WTC11 (cell line): Measurements from ENCODE around the gene SGMS1. TPM values are rescaled to one million over a fixed set of nuclear protein-coding genes. Genes with fewer than 3 reads are reported as not detected.

Source experiments
- ATAC-seq: fragments of 200-7000 bp; cut with Tn5 transposase; 2 replicates; pipeline ENCODE4 v1.10.0; 2021; ENCODE audit warnings: mild to moderate bottlenecking, moderate library complexity
- CTCF ChIA-PET: fragments of 300-600 bp; sonication (Branson Sonifier 250); formaldehyde crosslinking; loops from one replicate; lab custom pipeline; 2021; ENCODE audit warnings: antibody characterized with exemption; lab: Charles Lee
- POLR2A ChIA-PET: fragments of 350-600 bp; sonication (Branson Sonifier 250); formaldehyde crosslinking; loops from one replicate; lab custom pipeline; 2021; ENCODE audit warnings: antibody characterized with exemption; lab: Charles Lee
- DNase-seq: peaks from one replicate; pipeline ENCODE4 v3.0.0; 2021; ENCODE audit warnings: low spot score
- H3K27ac Mint-ChIP-seq: 2 replicates; pipeline ENCODE4 v1.8.0; 2021; ENCODE audit warnings: mixed read lengths
- H3K27me3 Mint-ChIP-seq: 2 replicates; pipeline ENCODE4 v1.8.0; 2021; ENCODE audit warnings: low read depth, mild to moderate bottlenecking, moderate library complexity, mixed read lengths
- H3K36me3 Mint-ChIP-seq: 2 replicates; pipeline ENCODE4 v1.8.0; 2021; ENCODE audit warnings: mixed read lengths
- H3K4me1 Mint-ChIP-seq: 2 replicates; pipeline ENCODE4 v1.8.0; 2022; ENCODE audit warnings: mixed read lengths
- H3K4me3 Mint-ChIP-seq: 2 replicates; pipeline ENCODE4 v1.8.0; 2021; ENCODE audit warnings: mild to moderate bottlenecking, moderate library complexity, mixed read lengths
- H3K9me3 Mint-ChIP-seq: 2 replicates; pipeline ENCODE4 v1.8.0; 2021; ENCODE audit warnings: mixed read lengths
- ATF1 ChIP-seq: sonication (generic); formaldehyde crosslinking; IDR thresholded peaks from 2 replicates; pipeline ENCODE4 v1.8.1; 2023; ENCODE audit warnings: mild to moderate bottlenecking, moderate library complexity, missing genetic modification reagents
- ATF3 ChIP-seq: sonication (generic); formaldehyde crosslinking; conservative IDR thresholded peaks from 2 replicates; pipeline ENCODE4 v1.8.1; 2022; ENCODE audit warnings: mild to moderate bottlenecking, missing genetic modification reagents
- CREB1 ChIP-seq: sonication (generic); formaldehyde crosslinking; IDR thresholded peaks from 2 replicates; pipeline ENCODE4 v1.8.0; 2023; ENCODE audit warnings: mild to moderate bottlenecking, missing genetic modification reagents
- FOXJ3 ChIP-seq: sonication (generic); formaldehyde crosslinking; IDR thresholded peaks from 2 replicates; pipeline ENCODE4 v1.9.0; 2021; ENCODE audit warnings: missing genetic modification reagents, mild to moderate bottlenecking, borderline replicate concordance
- IRF2 ChIP-seq: sonication (generic); formaldehyde crosslinking; IDR thresholded peaks from 2 replicates; pipeline ENCODE4 v1.8.0; 2022; ENCODE audit warnings: low read depth, missing genetic modification reagents, borderline replicate concordance
- MLX ChIP-seq: sonication (generic); formaldehyde crosslinking; IDR thresholded peaks from 2 replicates; pipeline ENCODE4 v1.8.1; 2023; ENCODE audit warnings: mild to moderate bottlenecking, missing genetic modification reagents, moderate library complexity
- NFYB ChIP-seq: sonication (generic); formaldehyde crosslinking; conservative IDR thresholded peaks from 2 replicates; pipeline ENCODE4 v1.8.0; 2022; ENCODE audit warnings: low read depth, missing genetic modification reagents
- NR2C2 ChIP-seq: sonication (generic); formaldehyde crosslinking; IDR thresholded peaks from 2 replicates; pipeline ENCODE4 v1.8.0; 2022; ENCODE audit warnings: mild to moderate bottlenecking, missing genetic modification reagents
- RELA ChIP-seq: sonication (generic); formaldehyde crosslinking; IDR thresholded peaks from 2 replicates; pipeline ENCODE4 v1.8.1; 2022; ENCODE audit warnings: missing genetic modification reagents, mild to moderate bottlenecking, borderline replicate concordance
- TEAD4 ChIP-seq: sonication (generic); formaldehyde crosslinking; IDR thresholded peaks from 2 replicates; pipeline ENCODE4 v1.8.0; 2022; ENCODE audit warnings: mild to moderate bottlenecking, missing genetic modification reagents
- TP53 ChIP-seq: sonication (generic); formaldehyde crosslinking; IDR thresholded peaks from 2 replicates; pipeline ENCODE4 v1.8.1; 2023; ENCODE audit warnings: mild to moderate bottlenecking, missing genetic modification reagents
- ZBTB43 ChIP-seq: sonication (generic); formaldehyde crosslinking; IDR thresholded peaks from 2 replicates; pipeline ENCODE4 v1.8.1; 2023; ENCODE audit warnings: mild to moderate bottlenecking, missing genetic modification reagents
- ZNF281 ChIP-seq: sonication (generic); formaldehyde crosslinking; IDR thresholded peaks from 2 replicates; pipeline ENCODE4 v1.8.0; 2023; ENCODE audit warnings: mild to moderate bottlenecking, missing genetic modification reagents
- ZNF425 ChIP-seq: fragments of 250-450 bp; sonication (Bioruptor Pico); conservative IDR thresholded peaks from 2 replicates; pipeline ENCODE4 v1.9.0; 2021; ENCODE audit warnings: mild to moderate bottlenecking
- ZNF532 ChIP-seq: fragments of 250-450 bp; sonication (Bioruptor Pico); IDR thresholded peaks from 2 replicates; pipeline ENCODE4 v1.9.0; 2021; ENCODE audit warnings: mild to moderate bottlenecking, borderline replicate concordance
- ZNF671 ChIP-seq: fragments of 250-450 bp; sonication (Bioruptor Pico); IDR thresholded peaks from 2 replicates; pipeline ENCODE4 v1.8.0; 2021; ENCODE audit warnings: mild to moderate bottlenecking
- total RNA-seq: library from RNA; stranded (reverse); gene quantifications from 3 replicates; pipeline ENCODE4 v1.2.3, GENCODE V29; 2021
- TF ChIP-seq, protein P1 (sequence below): fragments of 250-450 bp; sonication (Bioruptor Pico); IDR thresholded peaks from 2 replicates; pipeline ENCODE4 v2.1.2; 2022; ENCODE audit warnings: mild to moderate bottlenecking, moderate library complexity
- TF ChIP-seq, protein P2 (sequence below): sonication (generic); formaldehyde crosslinking; IDR thresholded peaks from 2 replicates; pipeline ENCODE4 v1.8.0; 2022; ENCODE audit warnings: mild to moderate bottlenecking, missing genetic modification reagents
- TF ChIP-seq, protein P3 (sequence below): sonication (generic); formaldehyde crosslinking; IDR thresholded peaks from 2 replicates; pipeline ENCODE4 v1.8.0; 2023; ENCODE audit warnings: missing genetic modification reagents

SGMS1 gene
- total RNA-seq, 1 experiment from 2014 or later: 13.2 TPM

DNA sequence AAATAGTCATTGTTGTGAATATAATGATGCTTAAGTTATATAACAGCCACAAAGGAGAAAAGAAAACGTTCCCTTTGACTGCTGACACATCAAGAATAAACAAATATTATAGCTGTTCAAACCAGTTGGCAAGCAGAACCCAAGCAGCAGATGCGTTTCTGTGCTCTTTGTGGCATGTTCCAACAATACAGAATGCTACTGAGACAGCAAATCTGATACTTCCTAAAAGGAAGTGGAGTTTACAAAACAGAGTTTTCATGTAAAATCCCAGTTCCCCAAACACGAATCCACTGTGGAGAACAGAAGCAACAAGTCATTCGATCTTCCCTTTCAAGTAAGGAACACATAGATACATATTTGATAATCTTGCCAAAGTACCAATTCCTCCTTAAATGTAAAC lies 201.5 kb downstream of the SGMS1 start (continued):
- TF ChIP-seq MLX (CRISPR knock-in tag): no peak
- TF ChIP-seq, protein P1, sequence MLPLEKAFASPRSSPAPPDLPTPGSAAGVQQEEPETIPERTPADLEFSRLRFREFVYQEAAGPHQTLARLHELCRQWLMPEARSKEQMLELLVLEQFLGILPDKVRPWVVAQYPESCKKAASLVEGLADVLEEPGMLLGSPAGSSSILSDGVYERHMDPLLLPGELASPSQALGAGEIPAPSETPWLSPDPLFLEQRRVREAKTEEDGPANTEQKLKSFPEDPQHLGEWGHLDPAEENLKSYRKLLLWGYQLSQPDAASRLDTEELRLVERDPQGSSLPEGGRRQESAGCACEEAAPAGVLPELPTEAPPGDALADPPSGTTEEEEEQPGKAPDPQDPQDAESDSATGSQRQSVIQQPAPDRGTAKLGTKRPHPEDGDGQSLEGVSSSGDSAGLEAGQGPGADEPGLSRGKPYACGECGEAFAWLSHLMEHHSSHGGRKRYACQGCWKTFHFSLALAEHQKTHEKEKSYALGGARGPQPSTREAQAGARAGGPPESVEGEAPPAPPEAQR (CRISPR knock-in tag): no peak
- TF ChIP-seq NR2C2 (CRISPR knock-in tag): no peak
- no peak for TF ChIP-seq TEAD4
- TF ChIP-seq ATF3 (CRISPR knock-in tag): no peak
- TF ChIP-seq NFYB (CRISPR knock-in tag): no peak
- no peak for TF ChIP-seq ZBTB43 (CRISPR knock-in tag)
- TF ChIP-seq ZNF671 (CRISPR knock-in tag): no peak
- TF ChIP-seq TP53 (CRISPR knock-in tag): no peak
- TF ChIP-seq ZNF425: no peak
- TF ChIP-seq, protein P2, sequence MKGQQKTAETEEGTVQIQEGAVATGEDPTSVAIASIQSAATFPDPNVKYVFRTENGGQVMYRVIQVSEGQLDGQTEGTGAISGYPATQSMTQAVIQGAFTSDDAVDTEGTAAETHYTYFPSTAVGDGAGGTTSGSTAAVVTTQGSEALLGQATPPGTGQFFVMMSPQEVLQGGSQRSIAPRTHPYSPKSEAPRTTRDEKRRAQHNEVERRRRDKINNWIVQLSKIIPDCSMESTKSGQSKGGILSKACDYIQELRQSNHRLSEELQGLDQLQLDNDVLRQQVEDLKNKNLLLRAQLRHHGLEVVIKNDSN (CRISPR knock-in tag): no peak
- TF ChIP-seq, protein P3, sequence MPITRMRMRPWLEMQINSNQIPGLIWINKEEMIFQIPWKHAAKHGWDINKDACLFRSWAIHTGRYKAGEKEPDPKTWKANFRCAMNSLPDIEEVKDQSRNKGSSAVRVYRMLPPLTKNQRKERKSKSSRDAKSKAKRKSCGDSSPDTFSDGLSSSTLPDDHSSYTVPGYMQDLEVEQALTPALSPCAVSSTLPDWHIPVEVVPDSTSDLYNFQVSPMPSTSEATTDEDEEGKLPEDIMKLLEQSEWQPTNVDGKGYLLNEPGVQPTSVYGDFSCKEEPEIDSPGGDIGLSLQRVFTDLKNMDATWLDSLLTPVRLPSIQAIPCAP: no peak

DNA sequence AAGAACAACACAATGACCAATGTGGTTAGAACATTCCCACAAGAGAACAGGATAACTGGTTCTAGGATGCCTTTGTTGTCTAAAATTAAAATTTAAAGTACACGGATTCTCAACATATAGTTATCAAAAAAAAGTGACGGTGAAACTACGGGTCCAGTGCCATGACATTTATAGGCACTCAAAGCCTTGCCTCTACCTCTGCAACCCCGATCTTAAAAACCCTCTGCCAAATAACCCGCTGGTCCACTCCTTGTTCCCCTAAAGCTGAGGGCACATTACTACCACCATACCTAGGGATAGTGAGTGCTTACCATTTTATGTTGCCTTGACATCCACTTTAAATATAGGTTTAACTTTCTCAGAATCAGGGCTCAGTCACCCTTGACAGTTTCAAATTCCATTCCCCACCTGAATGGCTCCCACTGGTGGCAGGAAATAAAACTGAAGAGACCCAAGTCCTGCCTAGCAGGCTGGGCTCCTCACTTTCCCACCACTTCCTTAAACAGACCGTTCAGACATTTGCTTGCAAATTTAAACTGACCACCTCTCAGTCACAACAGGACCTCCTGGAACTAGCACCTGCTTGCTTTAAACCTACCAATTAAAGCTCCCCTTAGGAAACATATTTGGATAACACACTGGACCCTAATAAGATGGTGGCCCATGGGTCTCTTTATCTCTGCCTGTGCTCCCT lies 202.6 kb downstream of the SGMS1 start:
- no peak overlapping the region for H3K27ac Mint-ChIP-seq
- no peaks in the 10 kb centered on the region for H3K36me3 Mint-ChIP-seq
- no peak overlapping the region for H3K4me3 Mint-ChIP-seq
- POLR2A ChIA-PET: no interaction called here
- CTCF ChIA-PET: interaction anchor here (0.6 to 1.3 kb wide), 3 partner anchors 53 to 145 kb away, joined by 3 to 4 read pairs (median 3); no protein-coding TSS in a partner anchor
- peaks cover 35% of the 10 kb centered on the region for H3K4me1 Mint-ChIP-seq
- H3K27me3 Mint-ChIP-seq: no peaks in the 10 kb centered on the region
- peak; percentile 46 for DNase-seq
- ATAC-seq: peak; percentile 54
- peaks cover 6% of the 10 kb centered on the region for H3K9me3 Mint-ChIP-seq
- TF ChIP-seq ZNF281 (CRISPR knock-in tag) (no peak), ATF1 (CRISPR knock-in tag) (no peak), ZNF532 (CRISPR knock-in tag) (no peak), CREB1 (CRISPR knock-in tag) (no peak), RELA (no peak), FOXJ3 (CRISPR knock-in tag) (no peak), NFYB (CRISPR knock-in tag) (no peak), IRF2 (CRISPR knock-in tag) (no peak)
